AG10803 (cell line): ENCODE measurements around the gene EDAR.

Source experiments
- DNase-seq: peaks from one replicate; pipeline ENCODE4 v3.0.0; 2010; ENCODE audit warnings: low read depth
- H3K4me3 ChIP-seq: 2 replicates; pipeline ENCODE4 v1.5.1; 2011; ENCODE audit warnings: mild to moderate bottlenecking, low read length, control low read depth
- TF ChIP-seq, protein P1 (sequence below): conservative IDR thresholded peaks from 2 replicates; pipeline ENCODE4 v1.5.1; 2011; ENCODE audit warnings: mild to moderate bottlenecking, low read length, control low read depth, inconsistent platforms

The EDAR gene

GRCh38 chr2:109017017-109017416 is 28.0 kb upstream of the EDAR start:
- TF ChIP-seq, protein P1, sequence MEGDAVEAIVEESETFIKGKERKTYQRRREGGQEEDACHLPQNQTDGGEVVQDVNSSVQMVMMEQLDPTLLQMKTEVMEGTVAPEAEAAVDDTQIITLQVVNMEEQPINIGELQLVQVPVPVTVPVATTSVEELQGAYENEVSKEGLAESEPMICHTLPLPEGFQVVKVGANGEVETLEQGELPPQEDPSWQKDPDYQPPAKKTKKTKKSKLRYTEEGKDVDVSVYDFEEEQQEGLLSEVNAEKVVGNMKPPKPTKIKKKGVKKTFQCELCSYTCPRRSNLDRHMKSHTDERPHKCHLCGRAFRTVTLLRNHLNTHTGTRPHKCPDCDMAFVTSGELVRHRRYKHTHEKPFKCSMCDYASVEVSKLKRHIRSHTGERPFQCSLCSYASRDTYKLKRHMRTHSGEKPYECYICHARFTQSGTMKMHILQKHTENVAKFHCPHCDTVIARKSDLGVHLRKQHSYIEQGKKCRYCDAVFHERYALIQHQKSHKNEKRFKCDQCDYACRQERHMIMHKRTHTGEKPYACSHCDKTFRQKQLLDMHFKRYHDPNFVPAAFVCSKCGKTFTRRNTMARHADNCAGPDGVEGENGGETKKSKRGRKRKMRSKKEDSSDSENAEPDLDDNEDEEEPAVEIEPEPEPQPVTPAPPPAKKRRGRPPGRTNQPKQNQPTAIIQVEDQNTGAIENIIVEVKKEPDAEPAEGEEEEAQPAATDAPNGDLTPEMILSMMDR, result no peak
- no peak overlapping the region for H3K4me3 ChIP-seq
- no peak for DNase-seq

DNA sequence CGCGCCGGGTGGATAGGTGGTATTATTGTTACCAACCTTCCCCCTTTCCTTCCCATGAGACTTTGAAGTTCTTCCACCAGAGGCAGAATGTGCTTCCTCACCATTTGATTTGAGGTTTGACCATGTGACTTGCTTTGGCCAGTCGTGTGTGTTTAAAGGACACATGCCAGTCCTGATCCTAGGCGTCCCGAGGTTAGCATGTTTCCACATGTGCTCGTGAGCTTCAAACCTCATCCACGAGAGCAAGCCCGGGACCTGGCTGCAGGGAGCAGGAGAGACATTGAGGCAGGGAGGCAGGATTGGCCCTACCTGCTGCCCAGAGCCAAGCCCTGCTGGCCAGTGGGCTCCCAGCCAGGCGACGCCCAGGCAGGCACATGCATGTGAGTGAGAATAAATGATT is 27.4 kb upstream of the EDAR start:
- DNase-seq, result no peak
- H3K4me3 ChIP-seq, result no peak overlapping the region
- TF ChIP-seq, protein P1, result no peak

DNA sequence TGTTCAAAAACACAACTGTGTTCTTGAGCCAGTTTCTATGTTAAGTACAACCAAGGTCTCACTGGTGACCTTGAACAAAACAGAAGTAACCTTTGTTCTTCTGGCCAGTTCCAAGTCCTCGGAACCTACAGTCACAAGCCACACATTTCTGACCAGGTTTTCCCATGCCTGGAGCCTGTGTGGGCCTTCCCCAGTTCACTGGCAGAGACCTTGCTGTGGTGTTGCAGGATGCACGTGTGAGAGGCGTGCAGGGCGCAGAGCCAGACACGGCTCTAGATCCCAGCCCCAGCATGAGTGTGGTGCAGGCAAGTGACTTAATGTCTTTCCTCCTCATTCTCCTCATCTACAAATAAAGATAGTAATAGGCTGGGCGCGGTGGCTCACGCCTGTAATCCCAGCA is 25.5 kb upstream of the EDAR start:
- TF ChIP-seq, protein P1, result no peak
- no peak overlapping the region for H3K4me3 ChIP-seq
- no peak for DNase-seq

- DNase-seq, result no peak
- TF ChIP-seq, protein P1, result no peak
- H3K4me3 ChIP-seq, result no peak overlapping the region
These were observed 24.0 kb upstream of the EDAR start for GRCh38 chr2:109013051-109013450.

DNA sequence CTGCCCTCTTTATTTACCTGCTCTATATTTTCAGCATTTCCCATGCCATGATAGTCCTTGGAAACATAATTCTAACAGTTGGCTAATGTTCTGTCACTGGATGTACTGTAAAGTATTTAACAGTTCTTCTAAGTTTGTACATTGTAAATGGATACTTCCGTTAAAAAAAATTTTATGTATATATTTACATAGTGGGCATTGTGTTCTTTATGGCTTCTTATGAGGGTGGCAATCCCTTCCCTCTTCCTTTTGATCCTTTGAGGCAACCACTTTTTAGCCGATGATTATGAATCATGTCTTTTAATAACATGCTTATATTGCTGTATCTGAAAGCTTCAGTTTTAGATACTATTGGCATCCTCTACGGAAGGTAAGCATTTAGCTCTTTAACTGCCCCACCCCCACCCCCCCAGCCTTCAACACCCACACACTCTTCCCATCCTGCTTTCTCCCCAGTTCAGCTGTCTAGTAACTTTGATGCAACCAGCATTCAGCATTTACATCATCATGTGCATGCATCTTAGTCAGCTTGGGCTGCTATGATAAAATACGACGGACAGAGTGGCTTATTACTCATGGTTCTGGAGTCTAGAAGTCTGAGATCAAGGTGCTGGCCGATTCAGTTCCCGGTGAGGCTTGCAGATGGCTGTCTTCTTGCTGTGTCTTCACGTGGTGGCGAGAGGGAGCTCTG is 21.0 kb upstream of the EDAR start:
- DNase-seq, result peak; percentile 28

DNA sequence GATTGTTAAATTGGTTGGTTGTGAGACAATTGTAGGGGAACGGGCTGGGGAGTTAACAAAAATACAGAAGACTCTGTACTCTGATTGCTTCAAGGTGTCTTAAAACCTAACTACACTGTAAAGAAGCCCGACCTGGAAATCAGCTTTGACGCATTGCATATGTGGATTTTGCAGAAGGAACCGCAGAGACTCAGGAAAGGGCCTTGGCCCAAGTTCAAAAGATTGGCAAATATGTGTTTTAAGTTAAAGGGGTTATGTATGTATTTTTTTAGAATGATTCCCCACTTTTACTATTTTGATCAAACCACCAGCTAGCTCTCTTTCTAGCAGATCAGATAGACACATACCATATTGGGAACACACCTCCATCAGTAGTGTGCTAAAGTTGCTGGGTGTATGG is 18.0 kb upstream of the EDAR start:
- TF ChIP-seq, protein P1, result no peak

More for the DNA sequence above, 21.0 kb upstream of the EDAR start:
- TF ChIP-seq, protein P1, result no peak
- H3K4me3 ChIP-seq, result no peak overlapping the region

GRCh38 chr2:109005686-109006204 is 16.7 kb upstream of the EDAR start:
- peak; percentile 77 for DNase-seq
- no peak overlapping the region for H3K4me3 ChIP-seq
- TF ChIP-seq, protein P1, result no peak

More for the DNA sequence above, 18.0 kb upstream of the EDAR start:
- H3K4me3 ChIP-seq, result no peak overlapping the region
- no peak for DNase-seq
